ENCODE measurements around the gene FBXW7.

FBXW7 gene

GRCh38 chr4:152427981-152428380 lies 107.9 kb downstream of the FBXW7 start:
- DNase-seq (ENCODE audit: low read depth) = no peak

- no peak for DNase-seq (ENCODE audit: low read depth)
Measured at GRCh38 chr4:152424977-152425376, 110.9 kb downstream of the FBXW7 start.

GRCh38 chr4:152424396-152424795 lies 111.5 kb downstream of the FBXW7 start:
- no peak for DNase-seq (ENCODE audit: low read depth)

- no peak for DNase-seq (ENCODE audit: low read depth)
Measured at GRCh38 chr4:152422817-152423320, 113.0 kb downstream of the FBXW7 start.

- no peak for DNase-seq (ENCODE audit: low read depth)
Measured at GRCh38 chr4:152421576-152421975, 114.3 kb downstream of the FBXW7 start.

GRCh38 chr4:152419809-152420208 lies 116.1 kb downstream of the FBXW7 start:
- no peak for DNase-seq (ENCODE audit: low read depth)

GRCh38 chr4:152417673-152418072 lies 118.2 kb downstream of the FBXW7 start:
- DNase-seq (ENCODE audit: low read depth) = no peak

GRCh38 chr4:152415980-152416379 lies 119.9 kb downstream of the FBXW7 start:
- DNase-seq (ENCODE audit: low read depth) = peak; percentile 24

GRCh38 chr4:152408514-152409327 lies 127.2 kb downstream of the FBXW7 start:
- no peak for DNase-seq (ENCODE audit: low read depth)

GRCh38 chr4:152401424-152401823 lies 134.5 kb downstream of the FBXW7 start:
- no peak for DNase-seq (ENCODE audit: low read depth)

GRCh38 chr4:152399246-152399645 lies 136.6 kb downstream of the FBXW7 start:
- no peak for DNase-seq (ENCODE audit: low read depth)

- no peak for DNase-seq (ENCODE audit: low read depth)
Measured at GRCh38 chr4:152398060-152398459, 137.8 kb downstream of the FBXW7 start.

- DNase-seq (ENCODE audit: low read depth) = no peak
Measured at GRCh38 chr4:152394791-152395190, 141.1 kb downstream of the FBXW7 start.

GRCh38 chr4:152392079-152392478 lies 143.8 kb downstream of the FBXW7 start:
- no peak for DNase-seq (ENCODE audit: low read depth)

- DNase-seq (ENCODE audit: low read depth) = no peak
Measured at GRCh38 chr4:152390216-152390615, 145.7 kb downstream of the FBXW7 start.

GRCh38 chr4:152389359-152389758 lies 146.5 kb downstream of the FBXW7 start:
- DNase-seq (ENCODE audit: low read depth) = no peak

GRCh38 chr4:152385551-152385950 lies 150.3 kb downstream of the FBXW7 start:
- DNase-seq (ENCODE audit: low read depth) = no peak

GRCh38 chr4:152382057-152382785 lies 153.7 kb downstream of the FBXW7 start:
- no peak for DNase-seq (ENCODE audit: low read depth)

- DNase-seq (ENCODE audit: low read depth) = no peak
Measured at GRCh38 chr4:152380919-152381318, 155.0 kb downstream of the FBXW7 start.

- DNase-seq (ENCODE audit: low read depth) = no peak
Measured at GRCh38 chr4:152380185-152380584, 155.7 kb downstream of the FBXW7 start.

- DNase-seq (ENCODE audit: low read depth) = no peak
Measured at GRCh38 chr4:152374606-152375285, 161.1 kb downstream of the FBXW7 start.

GRCh38 chr4:152374153-152374552 lies 161.7 kb downstream of the FBXW7 start:
- no peak for DNase-seq (ENCODE audit: low read depth)

GRCh38 chr4:152372444-152372843 lies 163.4 kb downstream of the FBXW7 start:
- no peak for DNase-seq (ENCODE audit: low read depth)

Measured in HS-27A (cell line).